Fibroblast of the aortic adventitia (primary cell): ENCODE measurements around the gene SPACA9. TPM values are rescaled to one million over a fixed set of nuclear protein-coding genes. Genes with fewer than 3 reads are reported as not detected.

Experiments
- DNase-seq: peaks from one replicate; pipeline ENCODE4 v3.0.0-alpha.2; 2010; ENCODE audit warnings: low read depth
- H3K4me3 ChIP-seq: 2 replicates; pipeline ENCODE4 v1.5.1; 2011; ENCODE audit warnings: low read depth, mild to moderate bottlenecking, control low read depth, low read length, moderate library complexity
- CTCF ChIP-seq: IDR thresholded peaks from 2 replicates; pipeline ENCODE4 v1.5.1; 2011; ENCODE audit warnings: mild to moderate bottlenecking, low read length, control low read depth, inconsistent platforms; ENCODE audit not compliant: insufficient read depth
- total RNA-seq: library from RNA; depleted of rRNA; stranded (reverse); fragments of >200 nt; gene quantifications from 2 replicates; pipeline ENCODE4 v1.2.3, GENCODE V29; 2012; ENCODE audit warnings: low replicate concordance

SPACA9 gene
- total RNA-seq, result 0.74 and 2.7 TPM in 2 replicates

DNA sequence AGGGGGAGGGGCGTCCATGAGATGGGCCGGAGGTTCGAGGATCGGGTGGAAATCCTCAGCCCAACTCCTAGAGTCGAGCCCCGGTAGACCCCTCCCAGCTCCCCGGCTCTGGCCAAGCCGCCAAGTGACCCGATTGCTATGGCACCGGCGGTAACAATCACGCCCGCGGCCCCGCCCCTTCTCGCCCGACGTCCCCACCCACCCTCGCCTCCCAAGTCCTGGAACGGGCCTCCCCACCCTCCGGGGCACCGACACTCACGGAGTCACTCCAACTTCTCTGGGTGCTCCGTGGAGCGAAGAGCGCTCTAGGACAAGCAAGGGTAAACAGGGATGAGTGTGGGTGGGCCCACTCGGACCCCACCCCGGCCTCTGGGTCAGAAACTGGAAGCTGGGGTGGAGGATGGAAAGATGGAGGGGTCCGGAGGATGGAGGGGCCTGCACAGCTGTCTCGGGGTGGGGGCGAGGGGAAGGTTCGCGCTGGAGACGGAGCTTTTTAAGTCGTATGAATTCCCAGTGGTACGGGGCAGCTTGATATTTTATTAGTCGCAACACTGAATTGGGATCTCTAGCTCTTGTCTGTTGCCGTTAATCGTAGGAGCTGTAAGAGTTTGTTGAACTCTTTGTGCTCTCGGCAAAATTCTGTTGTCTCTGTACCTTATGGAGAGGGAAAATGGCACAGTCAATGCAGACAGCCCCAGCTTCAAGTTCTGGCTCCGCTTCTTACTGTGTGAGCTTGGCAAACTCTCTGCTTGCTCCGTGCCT is at the start of gene SPACA9:
TSS of gene SPACA9 (plus strand) at position 204 of the 762 bp plus-strand sequence. CDS start 5,050 bp downstream, outside the sequence.
- no peak for TF ChIP-seq CTCF
- DNase-seq, result peak; percentile 45
- peak within 1 kb of the TSS; percentile 96 for H3K4me3 ChIP-seq

- DNase-seq, result no peak
- no peak overlapping the region for H3K4me3 ChIP-seq
- TF ChIP-seq CTCF, result no peak
Measured at GRCh38 chr9:132832171-132832881, 46.4 kb upstream of the SPACA9 start.

DNA sequence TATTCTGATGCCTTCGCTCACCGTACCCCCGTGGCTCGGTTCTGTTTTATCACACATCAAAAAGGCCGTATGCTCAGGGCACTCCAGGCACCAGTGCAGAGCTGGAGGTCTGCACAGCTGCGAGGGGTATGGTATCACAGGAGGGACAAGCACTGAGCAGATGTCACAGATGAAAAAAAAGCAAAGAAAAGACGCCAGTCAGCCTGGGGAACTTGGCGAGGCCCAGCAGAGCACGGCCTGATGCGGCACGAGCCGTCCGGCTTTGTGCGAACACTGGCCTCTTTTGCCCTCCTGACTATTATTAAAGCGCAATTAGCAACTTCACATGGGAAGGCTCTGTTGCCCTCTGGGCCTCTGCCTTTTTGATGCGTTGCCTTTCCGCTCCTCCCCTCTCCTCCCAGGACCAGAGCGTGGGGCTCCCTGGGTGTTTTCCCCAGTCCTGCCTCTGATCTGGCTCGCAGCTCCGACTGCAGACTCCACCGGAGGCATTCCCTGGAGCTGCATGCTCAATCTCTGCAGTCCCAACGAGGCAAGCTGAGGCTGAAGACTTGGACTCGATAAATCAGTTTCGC is 45.1 kb upstream of the SPACA9 start:
- no peak for DNase-seq
- no peak for TF ChIP-seq CTCF
- H3K4me3 ChIP-seq, result no peak overlapping the region

DNA sequence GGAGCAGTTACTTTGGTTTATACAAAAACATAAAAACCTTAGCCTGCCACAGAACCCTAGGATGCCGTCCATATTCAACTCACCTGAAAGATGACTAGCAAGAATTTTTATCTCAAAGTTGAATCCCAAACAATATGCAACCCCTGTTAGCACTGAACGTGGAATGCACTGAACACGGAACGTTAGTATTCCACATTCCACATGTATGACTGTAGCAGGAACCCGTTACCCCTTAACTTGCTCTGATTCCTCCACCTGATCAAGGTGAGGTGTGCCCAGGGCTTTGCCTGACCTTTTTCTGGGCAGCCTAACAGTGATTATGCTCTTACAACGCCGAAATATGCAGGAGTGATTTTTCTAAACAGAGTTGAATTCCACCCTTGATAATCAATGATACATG is 44.4 kb upstream of the SPACA9 start:
- no peak overlapping the region for H3K4me3 ChIP-seq
- no peak for TF ChIP-seq CTCF
- no peak for DNase-seq

GRCh38 chr9:132837501-132838286 is 41.0 kb upstream of the SPACA9 start:
- no peak overlapping the region for H3K4me3 ChIP-seq
- DNase-seq, result no peak
- TF ChIP-seq CTCF, result no peak

- no peak overlapping the region for H3K4me3 ChIP-seq
- TF ChIP-seq CTCF, result no peak
- no peak for DNase-seq
Measured at GRCh38 chr9:132838291-132838690, 40.4 kb upstream of the SPACA9 start.
